NCI-H446 (cell line): ENCODE measurements around the gene FUT4.
"Not testable (repeated sequence)": the region's sequence is repeated elsewhere in the genome, so short reads cannot be mapped to it uniquely, and the experiment has no call there.

ENCODE experiments used
- DNase-seq, 2 experiments: peaks; one replicate each; lab custom pipeline; 2025; lab: John Stamatoyannopoulos, UW

FUT4 gene

DNA sequence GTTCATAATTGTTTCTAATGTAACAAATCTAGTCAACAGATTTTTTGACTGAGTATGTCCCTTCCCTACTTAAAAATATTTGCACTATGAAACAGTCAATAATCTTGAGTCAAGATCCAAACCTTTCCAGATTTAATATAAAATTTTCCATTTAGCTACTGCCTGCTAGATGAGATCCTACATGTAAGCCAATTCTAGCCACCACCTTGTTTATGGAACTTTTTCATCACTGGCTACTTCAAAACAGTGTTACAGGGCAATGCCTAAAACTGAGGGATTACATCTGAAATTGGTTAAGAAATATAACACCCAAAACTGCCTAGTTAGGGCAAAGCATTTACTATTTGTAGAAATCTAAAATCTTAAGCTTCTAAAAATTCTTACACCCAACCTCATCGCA, 10.5 kb upstream of the FUT4 start:
- no peak for DNase-seq

DNA sequence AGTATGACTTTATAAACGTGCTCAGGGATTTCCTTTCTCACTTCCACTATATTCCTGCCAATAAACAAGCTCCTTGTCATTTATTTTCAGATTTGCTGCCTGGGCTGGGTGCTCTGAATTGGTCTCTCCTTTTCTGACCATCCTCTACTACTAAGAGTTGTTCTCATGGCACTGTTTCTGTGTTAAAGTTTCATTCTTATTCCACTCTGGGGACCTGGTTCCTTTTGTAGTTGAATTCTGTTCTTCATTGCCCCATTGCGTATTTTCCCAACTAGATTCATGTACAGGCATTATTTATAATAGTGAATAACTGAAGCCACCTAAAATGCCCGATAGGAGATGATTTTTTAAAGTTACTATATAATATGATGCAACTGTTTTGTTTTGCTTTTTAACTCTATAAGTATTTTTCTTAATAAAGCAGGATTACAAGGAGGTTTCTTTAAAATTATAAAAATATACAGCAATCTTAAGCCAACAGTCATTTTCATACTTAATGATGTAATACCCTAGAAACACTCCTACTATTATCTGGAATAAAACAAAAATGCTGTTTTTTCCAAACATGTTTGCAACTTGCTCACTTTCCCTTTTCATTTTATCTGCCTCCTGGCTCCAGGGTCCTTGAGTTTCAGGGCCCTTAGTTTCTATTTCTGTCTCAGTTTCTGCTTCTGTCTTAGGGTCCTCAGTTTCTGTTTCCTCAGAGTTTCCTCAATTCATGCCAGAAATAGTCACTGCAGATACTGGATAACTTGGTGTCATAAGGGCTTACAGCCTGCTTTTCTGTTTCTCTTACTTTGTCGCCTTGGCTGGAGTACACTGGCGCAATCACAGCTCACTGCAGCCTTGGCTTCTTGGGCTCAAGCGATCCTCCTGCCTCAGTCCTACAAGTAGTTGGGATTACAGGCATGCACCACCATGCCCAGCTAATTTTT, 9.8 kb upstream of the FUT4 start:
- DNase-seq = no peak

DNA sequence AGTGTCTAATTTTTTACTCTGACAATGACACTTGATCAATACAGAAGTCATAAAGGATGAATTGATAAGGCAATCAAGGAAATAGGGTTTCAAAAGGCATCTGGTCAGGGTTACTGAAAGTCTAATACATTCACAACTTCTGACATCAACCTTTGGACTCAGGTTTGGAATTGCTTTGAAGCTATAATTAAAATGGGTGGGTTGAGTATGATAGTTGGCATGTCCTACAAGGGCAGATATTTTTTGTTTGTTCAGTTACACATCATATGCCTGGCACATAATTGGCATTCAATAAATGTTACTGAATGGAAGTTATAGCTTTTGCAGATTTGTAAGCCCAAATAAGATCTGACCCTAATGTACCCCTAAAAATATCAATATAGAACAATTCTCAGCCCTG, 7.3 kb upstream of the FUT4 start:
- no peak for DNase-seq

DNA sequence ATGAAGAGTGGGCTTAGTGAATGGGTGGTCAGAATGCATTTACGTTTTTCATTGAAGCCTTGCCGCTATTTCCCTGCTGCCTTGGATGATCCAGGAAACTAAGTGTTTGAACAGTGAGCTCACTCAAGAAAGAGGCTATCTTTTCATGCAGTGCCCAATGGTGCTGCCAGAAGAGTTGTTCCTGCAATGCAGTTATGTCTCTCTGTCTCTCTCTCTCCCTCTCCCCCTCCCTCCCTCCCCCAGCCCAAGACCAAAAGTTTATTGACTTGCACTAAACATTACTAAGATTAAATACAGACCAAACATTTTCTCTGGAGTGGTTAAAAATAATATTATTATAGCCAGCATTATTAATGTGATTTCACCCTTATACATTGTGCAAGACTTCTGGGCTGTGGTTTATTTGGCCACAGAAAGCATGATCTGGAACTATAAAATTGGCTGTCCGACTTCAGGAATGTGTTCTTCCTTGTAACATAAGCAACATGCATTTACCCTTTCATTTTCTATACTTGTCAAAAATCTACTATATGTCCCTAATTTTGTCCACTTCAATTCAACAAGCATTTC, 6.6 kb upstream of the FUT4 start:
- DNase-seq = no peak

DNA sequence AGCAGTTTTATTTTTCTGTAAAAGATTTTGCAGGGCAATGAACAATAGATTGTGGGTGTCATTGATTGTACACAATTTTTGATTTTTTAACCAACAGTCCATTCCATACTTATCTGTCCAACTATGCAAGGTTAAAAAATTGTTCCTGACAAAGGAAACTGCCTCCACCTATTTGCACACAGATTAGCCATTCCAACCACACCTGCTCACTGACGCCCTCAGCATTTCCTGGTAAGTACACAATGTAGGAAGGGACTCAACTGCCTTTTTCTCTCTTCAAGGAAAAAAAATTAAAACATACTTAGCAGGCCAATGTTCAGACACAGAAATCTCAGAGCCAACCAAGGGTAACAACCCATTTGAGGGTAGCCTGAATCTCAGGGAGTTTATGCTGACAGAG, 4.3 kb upstream of the FUT4 start:
- no peak for DNase-seq

DNA sequence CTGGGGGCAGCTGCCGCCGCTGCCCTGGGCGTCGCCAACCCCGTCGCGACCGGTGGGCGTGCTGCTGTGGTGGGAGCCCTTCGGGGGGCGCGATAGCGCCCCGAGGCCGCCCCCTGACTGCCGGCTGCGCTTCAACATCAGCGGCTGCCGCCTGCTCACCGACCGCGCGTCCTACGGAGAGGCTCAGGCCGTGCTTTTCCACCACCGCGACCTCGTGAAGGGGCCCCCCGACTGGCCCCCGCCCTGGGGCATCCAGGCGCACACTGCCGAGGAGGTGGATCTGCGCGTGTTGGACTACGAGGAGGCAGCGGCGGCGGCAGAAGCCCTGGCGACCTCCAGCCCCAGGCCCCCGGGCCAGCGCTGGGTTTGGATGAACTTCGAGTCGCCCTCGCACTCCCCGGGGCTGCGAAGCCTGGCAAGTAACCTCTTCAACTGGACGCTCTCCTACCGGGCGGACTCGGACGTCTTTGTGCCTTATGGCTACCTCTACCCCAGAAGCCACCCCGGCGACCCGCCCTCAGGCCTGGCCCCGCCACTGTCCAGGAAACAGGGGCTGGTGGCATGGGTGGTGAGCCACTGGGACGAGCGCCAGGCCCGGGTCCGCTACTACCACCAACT, 1.0 kb downstream of the FUT4 start:
- no peak for DNase-seq

DNA sequence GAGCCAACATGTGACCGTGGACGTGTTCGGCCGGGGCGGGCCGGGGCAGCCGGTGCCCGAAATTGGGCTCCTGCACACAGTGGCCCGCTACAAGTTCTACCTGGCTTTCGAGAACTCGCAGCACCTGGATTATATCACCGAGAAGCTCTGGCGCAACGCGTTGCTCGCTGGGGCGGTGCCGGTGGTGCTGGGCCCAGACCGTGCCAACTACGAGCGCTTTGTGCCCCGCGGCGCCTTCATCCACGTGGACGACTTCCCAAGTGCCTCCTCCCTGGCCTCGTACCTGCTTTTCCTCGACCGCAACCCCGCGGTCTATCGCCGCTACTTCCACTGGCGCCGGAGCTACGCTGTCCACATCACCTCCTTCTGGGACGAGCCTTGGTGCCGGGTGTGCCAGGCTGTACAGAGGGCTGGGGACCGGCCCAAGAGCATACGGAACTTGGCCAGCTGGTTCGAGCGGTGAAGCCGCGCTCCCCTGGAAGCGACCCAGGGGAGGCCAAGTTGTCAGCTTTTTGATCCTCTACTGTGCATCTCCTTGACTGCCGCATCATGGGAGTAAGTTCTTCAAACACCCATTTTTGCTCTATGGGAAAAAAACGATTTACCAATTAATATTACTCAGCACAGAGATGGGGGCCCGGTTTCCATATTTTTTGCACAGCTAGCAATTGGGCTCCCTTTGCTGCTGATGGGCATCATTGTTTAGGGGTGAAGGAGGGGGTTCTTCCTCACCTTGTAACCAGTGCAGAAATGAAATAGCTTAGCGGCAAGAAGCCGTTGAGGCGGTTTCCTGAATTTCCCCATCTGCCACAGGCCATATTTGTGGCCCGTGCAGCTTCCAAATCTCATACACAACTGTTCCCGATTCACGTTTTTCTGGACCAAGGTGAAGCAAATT, 1.8 kb downstream of the FUT4 start:
- peak in 1 of 2 experiments; percentile 43 for DNase-seq

DNA sequence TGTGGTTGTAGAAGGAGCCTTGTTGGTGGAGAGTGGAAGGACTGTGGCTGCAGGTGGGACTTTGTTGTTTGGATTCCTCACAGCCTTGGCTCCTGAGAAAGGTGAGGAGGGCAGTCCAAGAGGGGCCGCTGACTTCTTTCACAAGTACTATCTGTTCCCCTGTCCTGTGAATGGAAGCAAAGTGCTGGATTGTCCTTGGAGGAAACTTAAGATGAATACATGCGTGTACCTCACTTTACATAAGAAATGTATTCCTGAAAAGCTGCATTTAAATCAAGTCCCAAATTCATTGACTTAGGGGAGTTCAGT, 2.4 kb downstream of the FUT4 start:
- no peak for DNase-seq

DNA sequence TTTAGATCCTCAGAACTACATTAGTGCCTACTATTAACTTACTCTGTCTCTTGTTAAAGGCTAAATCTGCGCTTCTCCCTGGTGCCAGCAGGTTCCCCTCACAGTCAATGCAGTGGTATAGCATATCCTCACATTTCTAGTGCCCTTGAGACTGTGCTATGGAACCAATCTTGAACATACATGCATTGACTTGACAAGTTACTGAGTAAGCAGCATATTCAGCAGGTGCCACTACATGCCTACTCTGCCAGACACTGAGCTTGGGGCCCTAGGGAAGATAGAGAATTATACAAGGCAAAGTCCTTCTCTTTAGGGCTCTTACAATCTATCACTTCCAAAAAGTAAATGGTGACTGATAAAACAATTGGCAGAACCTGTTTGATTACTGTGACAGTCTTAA, 3.2 kb downstream of the FUT4 start:
- DNase-seq = no peak

DNA sequence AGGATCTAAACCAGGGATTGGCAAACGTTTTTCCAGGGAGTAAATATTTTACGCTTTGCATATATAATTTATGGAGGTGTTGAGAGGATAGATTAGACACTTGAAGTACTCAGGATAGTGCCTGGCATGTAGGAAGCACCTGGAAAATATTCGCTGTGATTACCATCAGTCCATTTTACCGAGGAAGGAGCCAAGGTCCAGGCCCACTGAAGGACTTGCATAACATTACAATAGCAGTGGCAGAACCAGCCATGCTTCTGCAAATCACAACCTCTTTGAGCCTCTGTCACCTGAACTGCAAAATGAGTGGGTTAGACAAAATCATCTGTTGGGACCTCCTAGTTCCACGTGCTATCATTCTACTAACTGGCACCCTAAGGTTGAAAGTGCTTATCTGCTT, 5.4 kb downstream of the FUT4 start:
- DNase-seq = no peak

DNA sequence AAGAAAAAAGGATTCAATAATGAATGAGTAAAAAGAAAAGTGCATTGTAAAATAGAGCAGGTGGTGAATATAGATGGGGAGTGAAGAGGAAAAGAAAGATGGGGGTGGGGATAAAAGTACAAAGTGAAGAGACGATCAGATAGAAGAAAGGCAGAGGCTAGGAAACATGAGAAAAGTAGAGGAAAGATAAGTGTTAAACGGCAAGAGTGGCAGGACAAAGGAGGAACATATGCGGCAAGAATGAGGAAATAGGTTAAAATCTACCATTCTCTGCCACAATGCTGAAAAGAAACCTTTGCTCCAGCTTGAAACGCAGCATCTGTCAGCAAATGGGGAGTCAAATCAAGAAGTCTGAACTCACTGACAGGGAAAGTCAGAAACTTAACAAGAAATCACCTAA, 6.8 kb downstream of the FUT4 start:
- DNase-seq = no peak

DNA sequence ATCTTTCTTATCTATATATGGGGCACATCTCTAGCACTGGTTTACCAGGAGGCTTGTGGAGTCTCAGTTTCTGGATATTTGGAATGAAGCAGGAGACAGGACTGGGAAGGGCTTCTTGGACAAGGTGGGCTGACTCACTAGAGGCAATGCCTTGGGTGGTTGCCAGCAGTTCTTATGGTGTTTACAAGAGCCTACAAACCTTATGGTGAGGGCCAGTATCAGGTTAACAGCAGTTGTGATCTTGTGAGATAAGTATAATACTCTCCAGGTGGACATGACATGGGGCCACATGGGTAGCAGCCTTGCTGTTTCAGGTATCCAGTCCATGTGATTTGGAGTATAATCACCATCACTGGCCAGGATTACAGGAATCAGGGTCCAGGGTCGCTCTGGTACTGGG, 10.2 kb downstream of the FUT4 start:
- peak in 1 of 2 experiments; percentile 29 for DNase-seq

DNA sequence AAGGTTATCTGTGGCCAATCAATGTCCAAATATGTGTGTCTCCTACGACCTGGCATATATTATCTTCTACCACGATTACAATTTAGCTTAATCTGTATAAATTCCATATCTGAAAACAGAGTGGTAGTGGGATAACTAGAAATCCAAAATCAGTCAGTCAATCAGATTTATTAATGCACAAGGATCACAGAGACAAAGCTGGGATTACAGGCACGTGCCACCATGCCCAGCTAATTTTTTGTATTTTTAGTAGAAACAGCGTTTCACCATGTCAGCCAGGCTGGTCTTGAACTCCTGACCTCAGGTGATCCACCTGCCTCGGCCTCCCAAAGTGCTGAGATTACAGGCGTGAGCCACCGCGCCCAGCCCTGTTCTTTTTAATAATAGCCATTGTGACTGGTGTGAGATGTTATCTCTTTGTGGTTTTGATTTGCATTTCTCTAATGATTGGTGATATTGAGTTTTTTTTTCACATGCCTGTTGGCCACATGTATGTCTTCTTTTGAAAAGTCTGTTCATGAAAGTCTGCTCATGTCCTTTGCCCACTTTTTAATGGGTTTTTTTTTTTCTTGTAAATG, 12.1 kb downstream of the FUT4 start:
- DNase-seq = not testable (repeated sequence)

DNA sequence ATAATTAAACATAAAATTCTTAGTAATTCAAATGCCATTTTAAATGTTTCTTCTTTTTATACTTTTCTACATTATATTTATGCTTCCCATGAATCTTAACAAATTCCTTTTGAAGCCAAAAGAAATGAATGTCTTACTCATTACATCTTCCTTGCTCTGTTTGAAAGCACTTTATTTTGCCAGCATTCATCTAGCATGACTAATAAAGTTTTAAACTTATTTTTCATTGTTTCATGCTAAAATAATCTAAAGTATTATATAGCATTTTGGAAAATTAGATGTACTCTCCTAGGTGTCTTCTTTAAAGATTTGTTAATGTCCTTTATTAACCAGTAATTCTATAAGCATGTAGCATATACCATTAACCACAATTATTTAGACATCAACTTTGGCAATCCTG, 13.7 kb downstream of the FUT4 start:
- no peak for DNase-seq

DNA sequence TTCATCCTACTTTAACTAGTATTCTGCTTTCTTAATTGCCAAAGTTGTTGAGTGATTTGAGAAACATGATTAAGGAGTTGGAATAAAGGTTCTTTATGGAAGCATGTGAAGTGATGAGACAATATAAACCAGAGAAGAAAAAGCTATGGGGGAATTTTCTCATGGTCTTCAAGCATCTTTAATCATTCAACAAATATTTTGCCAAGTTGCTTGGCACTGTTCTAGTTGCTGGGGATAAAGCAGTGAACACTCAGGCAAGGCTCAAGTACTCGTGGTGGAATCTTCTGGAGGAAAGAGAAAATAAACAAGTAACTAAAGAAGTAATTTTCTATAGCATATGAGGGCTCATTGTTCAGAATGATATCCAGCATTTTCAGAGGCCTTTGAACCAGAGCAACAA, 14.3 kb downstream of the FUT4 start:
- no peak for DNase-seq

DNA sequence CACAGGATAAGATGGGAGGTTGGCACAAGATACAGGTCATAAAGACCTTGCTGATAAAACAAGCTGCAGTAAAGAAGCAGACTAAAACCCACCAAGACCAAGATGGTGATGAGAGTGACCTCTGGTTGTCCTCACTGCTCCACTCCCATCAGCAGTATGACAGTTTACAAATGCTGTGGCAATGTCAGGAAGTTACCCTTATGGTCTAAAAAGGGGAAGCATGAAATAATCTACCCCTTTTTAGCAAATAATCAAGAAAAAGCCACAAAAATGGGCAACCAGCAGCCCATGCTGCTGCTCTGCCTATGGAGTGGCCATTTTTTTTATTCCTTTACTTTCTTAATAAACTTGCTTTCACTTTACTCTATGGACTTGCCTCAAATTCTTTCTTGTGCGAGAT, 14.7 kb downstream of the FUT4 start:
- DNase-seq = no peak

DNA sequence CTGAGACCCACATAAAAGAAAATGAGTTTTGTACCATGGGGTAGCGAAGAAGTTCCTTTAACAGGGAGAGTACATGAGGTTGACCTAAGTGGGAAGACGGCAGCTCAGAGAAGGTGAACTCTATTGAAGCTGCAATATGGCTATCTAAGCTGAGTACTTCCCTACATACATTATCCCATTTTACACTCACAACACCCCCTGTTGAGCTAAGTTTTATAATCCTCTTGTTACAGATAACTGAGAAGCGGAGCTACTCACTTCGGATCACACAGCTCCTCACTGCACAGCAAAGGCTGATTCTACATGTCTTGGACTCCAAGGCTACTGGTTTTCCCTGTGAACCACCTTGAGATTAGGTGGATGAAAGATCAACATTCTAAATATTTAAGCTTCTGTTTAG, 15.2 kb downstream of the FUT4 start:
- no peak for DNase-seq

DNA sequence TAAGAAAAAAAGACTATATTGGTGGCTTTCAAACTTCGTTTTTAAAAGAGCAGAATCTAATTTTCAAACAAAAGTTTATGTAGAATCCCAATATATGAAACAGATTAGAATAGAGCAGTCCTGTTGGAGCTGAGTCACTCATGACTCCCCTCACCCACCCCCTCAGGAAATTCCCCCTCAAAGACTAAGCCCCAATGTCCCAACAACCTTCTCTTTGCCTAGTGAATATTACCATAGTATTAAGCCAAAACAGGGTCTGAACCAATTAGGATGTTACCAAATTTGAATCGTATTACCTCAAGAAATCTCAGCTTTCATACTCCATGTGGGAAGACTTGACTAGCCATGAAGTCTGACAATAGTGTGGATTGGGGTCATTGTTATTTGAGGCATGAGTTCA, 15.6 kb downstream of the FUT4 start:
- no peak for DNase-seq

DNA sequence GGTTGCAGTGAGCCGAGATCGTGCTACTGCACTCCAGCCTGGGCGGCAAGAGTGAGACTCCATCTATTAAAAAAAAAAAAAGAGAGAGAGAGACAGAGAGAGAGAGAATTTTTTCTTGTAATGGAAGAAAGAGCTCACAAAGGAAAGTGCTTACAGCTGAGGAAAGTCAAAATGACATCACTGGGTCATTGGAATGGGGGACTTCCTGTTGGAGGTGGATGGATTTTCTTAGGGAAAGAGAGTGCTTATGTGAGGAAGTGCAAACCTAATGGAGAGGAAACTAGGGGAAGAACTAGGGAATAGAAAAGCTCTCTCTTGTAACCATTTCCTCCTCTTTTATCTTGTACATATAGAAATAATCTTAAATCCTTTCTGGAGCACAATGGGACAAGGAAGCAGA, 17.1 kb downstream of the FUT4 start:
- DNase-seq = no peak

DNA sequence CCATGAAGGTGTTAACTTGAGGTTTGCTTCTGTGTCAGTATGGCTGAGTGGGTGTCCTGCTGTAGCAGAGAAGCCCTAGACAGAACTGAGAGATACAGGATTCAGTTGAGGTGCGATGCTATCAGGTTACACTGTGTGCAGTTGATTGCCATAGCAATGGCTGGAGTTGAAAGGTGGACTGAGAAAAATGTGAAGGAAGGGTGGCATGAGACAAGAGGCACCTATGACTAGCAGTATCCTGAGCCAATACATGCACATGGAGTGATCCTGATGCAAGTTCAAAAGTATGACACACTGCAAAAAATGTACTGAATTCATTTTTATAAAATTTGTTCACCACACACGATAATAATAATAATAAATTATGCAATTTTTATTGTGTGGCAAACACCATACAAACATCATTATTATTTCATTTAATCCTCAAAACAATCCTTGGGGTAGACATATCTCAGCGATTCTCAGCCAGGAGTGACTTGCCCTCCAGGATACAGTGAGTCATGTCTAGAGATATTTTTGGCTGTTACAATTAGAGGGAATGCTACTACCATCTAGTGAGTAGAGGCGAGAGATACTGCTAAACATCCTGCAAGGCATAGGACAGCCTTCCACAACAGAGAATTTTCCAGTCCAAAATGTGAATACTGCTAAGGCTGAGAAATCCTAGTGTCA, 19.6 kb downstream of the FUT4 start:
- DNase-seq = no peak

DNA sequence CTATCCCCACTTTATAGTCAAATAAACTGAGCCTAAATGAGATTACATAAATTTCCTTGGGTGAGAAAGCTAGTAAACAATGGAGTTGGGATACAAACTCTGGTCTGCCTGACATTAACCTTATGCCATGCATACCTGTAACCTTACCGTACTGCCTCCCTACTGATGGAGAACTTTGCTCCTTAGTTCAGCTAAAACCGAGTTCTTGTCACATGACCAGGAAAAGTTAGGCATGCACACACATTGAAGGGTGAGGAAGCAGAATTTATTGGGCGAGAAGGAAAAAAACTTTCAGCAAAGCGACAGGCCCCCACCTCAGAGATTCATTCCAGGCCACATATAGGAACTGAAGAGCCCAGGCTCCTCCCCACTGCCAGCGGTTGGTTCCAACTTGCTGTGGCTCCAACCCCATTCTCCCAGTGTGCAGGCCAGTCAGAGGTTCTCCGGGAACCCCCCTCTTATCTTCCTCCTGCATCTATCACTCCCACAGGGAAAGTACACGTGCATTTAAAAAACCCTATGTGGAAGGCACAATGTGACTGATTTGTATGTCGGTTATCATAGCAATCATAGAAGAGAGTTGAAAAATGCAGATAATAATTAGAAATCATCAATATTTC, 20.2 kb downstream of the FUT4 start:
- DNase-seq = no peak
